ENCODE data around the gene TCF7L1.

- TF ChIP-seq EZH2 (IDR thresholded peaks at IDR 0.05; ENCODE audit: insufficient read depth, poor library complexity, severe bottlenecking) (no peak), EZH2phosphoT487 (IDR thresholded peaks at IDR 0.05; ENCODE audit: insufficient read depth, low read depth) (no peak)
Observed at GRCh38 chr2:85167479-85167878, 34.3 kb downstream of the TCF7L1 start.

Data from GM23248 (cell line).